Mesodermal cell (in vitro differentiated cells): ENCODE data around the gene PPP2R2C.

Experiments
- H3K27ac ChIP-seq: 2 replicates; pipeline ENCODE4 v1.7.0; 2013; ENCODE audit warnings: mild to moderate bottlenecking, low read depth, low read length, moderate library complexity; ENCODE audit not compliant: severe bottlenecking
- H3K36me3 ChIP-seq: 2 replicates; pipeline ENCODE4 v1.7.1; 2013; ENCODE audit warnings: mild to moderate bottlenecking, low read length, moderate library complexity; ENCODE audit not compliant: control insufficient read depth, insufficient read depth
- H3K4me1 ChIP-seq: one replicate; pipeline ENCODE4 v1.7.1; 2013; ENCODE audit warnings: mild to moderate bottlenecking, low read length; ENCODE audit not compliant: insufficient read depth, control insufficient read depth, poor library complexity, severe bottlenecking
- H3K4me3 ChIP-seq: 2 replicates; pipeline ENCODE4 v1.7.0; 2013; ENCODE audit warnings: low read length, control low read depth, mild to moderate bottlenecking; ENCODE audit not compliant: insufficient read depth, poor library complexity, severe bottlenecking; ENCODE audit errors: extremely low read depth
- H3K9me3 ChIP-seq: 2 replicates; pipeline ENCODE4 v1.7.1; 2013; ENCODE audit warnings: mild to moderate bottlenecking, low read length, moderate library complexity; ENCODE audit not compliant: control insufficient read depth
- WGBS, 2 experiments: methylation state at CpG; one replicate each; pipeline ENCODE4 v1.1.5; 2013; ENCODE audit warnings: missing lambda C conversion rate in 2 of 2; ENCODE audit not compliant: insufficient coverage in 2 of 2; 5-methylcytosine and 5-hydroxymethylcytosine counted together

The PPP2R2C gene

GRCh38 chr4:6395466-6396228 is 76.8 kb downstream of the PPP2R2C start:
- no peaks in the 10 kb centered on the region for H3K4me1 ChIP-seq
- WGBS, 2 experiments, result 79 to 93% methylated on average over 14 to 15 of the region's 17 CpGs
- no peak overlapping the region for H3K27ac ChIP-seq

GRCh38 chr4:6394671-6395081 is 77.7 kb downstream of the PPP2R2C start:
- WGBS, 2 experiments, result 96 to 100% methylated on average over 4 to 11 of the region's 11 CpGs
- no peak overlapping the region for H3K4me3 ChIP-seq
- H3K4me1 ChIP-seq, result no peaks in the 10 kb centered on the region
- H3K27ac ChIP-seq, result no peak overlapping the region
- no peaks in the 10 kb centered on the region for H3K36me3 ChIP-seq
- no peaks in the 10 kb centered on the region for H3K9me3 ChIP-seq

More at GRCh38 chr4:6395466-6396228, 76.8 kb downstream of the PPP2R2C start:
- H3K9me3 ChIP-seq, result no peaks in the 10 kb centered on the region
- no peaks in the 10 kb centered on the region for H3K36me3 ChIP-seq
- no peak overlapping the region for H3K4me3 ChIP-seq

GRCh38 chr4:6393544-6394475 is 78.6 kb downstream of the PPP2R2C start:
- Histone ChIP-seq H3K4me3 (no peak overlapping the region), H3K27ac (no peak overlapping the region), H3K4me1 (no peaks in the 10 kb centered on the region), H3K36me3 (no peaks in the 10 kb centered on the region), H3K9me3 (no peaks in the 10 kb centered on the region)
- WGBS, 2 experiments, result 91 to 93% methylated on average over 11 to 12 of the region's 16 CpGs

- H3K4me3 ChIP-seq, result no peak overlapping the region
- H3K27ac ChIP-seq, result no peak overlapping the region
- 93% methylated on average over 6 of the region's 6 CpGs for WGBS, 2 experiments
- H3K9me3 ChIP-seq, result no peaks in the 10 kb centered on the region
- no peaks in the 10 kb centered on the region for H3K36me3 ChIP-seq
- H3K4me1 ChIP-seq, result no peaks in the 10 kb centered on the region
Measured at GRCh38 chr4:6393066-6393465, 79.3 kb downstream of the PPP2R2C start.

GRCh38 chr4:6392407-6392806 is 80.0 kb downstream of the PPP2R2C start:
- Histone ChIP-seq H3K4me3 (no peak overlapping the region), H3K4me1 (no peaks in the 10 kb centered on the region), H3K27ac (no peak overlapping the region), H3K9me3 (no peaks in the 10 kb centered on the region), H3K36me3 (no peaks in the 10 kb centered on the region)
- 83 to 88% methylated on average over 7 of the region's 7 CpGs for WGBS, 2 experiments

- H3K4me3 ChIP-seq, result no peak overlapping the region
- H3K9me3 ChIP-seq, result no peaks in the 10 kb centered on the region
- no peak overlapping the region for H3K27ac ChIP-seq
- no peaks in the 10 kb centered on the region for H3K4me1 ChIP-seq
- no peaks in the 10 kb centered on the region for H3K36me3 ChIP-seq
- WGBS, 2 experiments, result 92 to 94% methylated on average over 5 to 6 of the region's 9 CpGs
Measured at GRCh38 chr4:6391852-6392188, 80.6 kb downstream of the PPP2R2C start.

- H3K9me3 ChIP-seq, result no peaks in the 10 kb centered on the region
- H3K27ac ChIP-seq, result no peak overlapping the region
- no peaks in the 10 kb centered on the region for H3K36me3 ChIP-seq
- no peaks in the 10 kb centered on the region for H3K4me1 ChIP-seq
- H3K4me3 ChIP-seq, result no peak overlapping the region
- WGBS, 2 experiments, result 87 to 89% methylated on average over 12 to 13 of the region's 15 CpGs
Measured at GRCh38 chr4:6391186-6391851, 81.1 kb downstream of the PPP2R2C start.

- H3K27ac ChIP-seq, result no peak overlapping the region
- no peaks in the 10 kb centered on the region for H3K9me3 ChIP-seq
- WGBS, 2 experiments, result 62% methylated on average over 15 to 17 of the region's 18 CpGs
- no peaks in the 10 kb centered on the region for H3K4me1 ChIP-seq
- H3K36me3 ChIP-seq, result no peaks in the 10 kb centered on the region
- no peak overlapping the region for H3K4me3 ChIP-seq
Measured at GRCh38 chr4:6390356-6390755, 82.1 kb downstream of the PPP2R2C start.

- no peak overlapping the region for H3K4me3 ChIP-seq
- H3K36me3 ChIP-seq, result no peaks in the 10 kb centered on the region
- 83 to 91% methylated on average over 16 to 18 of the region's 19 CpGs for WGBS, 2 experiments
- no peak overlapping the region for H3K27ac ChIP-seq
- H3K9me3 ChIP-seq, result no peaks in the 10 kb centered on the region
- no peaks in the 10 kb centered on the region for H3K4me1 ChIP-seq
Measured at GRCh38 chr4:6389142-6389825, 83.1 kb downstream of the PPP2R2C start.

- H3K4me1 ChIP-seq, result no peaks in the 10 kb centered on the region
- no peaks in the 10 kb centered on the region for H3K36me3 ChIP-seq
- no peak overlapping the region for H3K27ac ChIP-seq
- no peaks in the 10 kb centered on the region for H3K9me3 ChIP-seq
- no peak overlapping the region for H3K4me3 ChIP-seq
- WGBS, 2 experiments, result 78 to 83% methylated on average over 8 to 9 of the region's 9 CpGs
Measured at GRCh38 chr4:6388713-6389112, 83.7 kb downstream of the PPP2R2C start.
